A549 (cell line): Measurements from ENCODE around the gene XPO6.

Source experiments
- POLR2A ChIP-seq: IDR thresholded peaks from 2 replicates; pipeline ENCODE4 v1.6.1; 2012; ENCODE audit warnings: mild to moderate bottlenecking, low read length
- RAD21 ChIP-seq, 2 experiments: fragments of >200 bp in 1 of 2; sonication (Bioruptor Twin) in 1 of 2; formaldehyde crosslinking in 1 of 2; IDR thresholded peaks in 1 of 2; conservative IDR thresholded peaks in 1 of 2; 2 replicates in 1 of 2; 3 replicates in 1 of 2; pipeline ENCODE4 v1.6.1; 2012 to 2018; ENCODE audit warnings: inconsistent platforms in 1 of 2
- REST ChIP-seq: fragments of 200-600 bp; sonication (generic); IDR thresholded peaks from 2 replicates; pipeline ENCODE4 v1.6.1; 2016; ENCODE audit warnings: antibody characterized with exemption, mild to moderate bottlenecking, moderate library complexity

GRCh38 chr16:28051486-28051885, 160.3 kb downstream of the XPO6 start:
- no peak for TF ChIP-seq REST
- TF ChIP-seq POLR2A = no peak
- TF ChIP-seq RAD21 (conservative IDR thresholded peaks at IDR 0.05 in 1 of 2, IDR thresholded peaks at IDR 0.05 in 1 of 2) = no peak
